RWPE1 (cell line): ENCODE results near the gene MRPS27.

ENCODE experiments used
- CTCF ChIA-PET: fragments of 350-600 bp; sonication (Branson Sonifier 250); formaldehyde crosslinking; extraction: SDS; loops from one replicate; lab custom pipeline; 2021; lab: Yijun Ruan, JAX
- POLR2A ChIA-PET: fragments of 400-600 bp; formaldehyde crosslinking; extraction: SDS; loops from one replicate; lab custom pipeline; 2020; ENCODE audit warnings: antibody characterized with exemption; ENCODE audit not compliant: low non-redundant PET; lab: Yijun Ruan, JAX
- DNase-seq: peaks from one replicate; pipeline ENCODE4 v3.0.0; 2012; ENCODE audit warnings: low spot score
- H3K27ac ChIP-seq: fragments of 450-650 bp; 2 replicates; pipeline ENCODE4 v1.5.1; 2017
- CTCF ChIP-seq: fragments of 450-650 bp; conservative IDR thresholded peaks from 2 replicates; pipeline ENCODE4 v1.5.1; 2017; ENCODE audit warnings: low read depth, mild to moderate bottlenecking

The MRPS27 gene

GRCh38 chr5:72223371-72223770, 96.7 kb downstream of the MRPS27 start:
- POLR2A ChIA-PET = no interaction called here
- H3K27ac ChIP-seq = no peak overlapping the region
- no peak for TF ChIP-seq CTCF
- CTCF ChIA-PET = interaction anchor here (1.2 kb wide), 1 partner anchor 10 kb away, joined by 3 read pairs; no protein-coding TSS in a partner anchor
- DNase-seq = no peak

GRCh38 chr5:72222521-72222920, 97.5 kb downstream of the MRPS27 start:
- ChIA-PET CTCF (interaction anchor here (1.2 kb wide), 1 partner anchor 11 kb away, joined by 3 read pairs; no protein-coding TSS in a partner anchor), POLR2A (no interaction called here)
- no peak overlapping the region for H3K27ac ChIP-seq
- no peak for DNase-seq
- no peak for TF ChIP-seq CTCF

GRCh38 chr5:72221541-72221940, 98.5 kb downstream of the MRPS27 start:
- CTCF ChIA-PET = interaction anchor here (0.6 to 0.8 kb wide), 2 partner anchors 12 to 87 kb away, joined by 3 to 4 read pairs; no protein-coding TSS in a partner anchor
- no peak for TF ChIP-seq CTCF
- H3K27ac ChIP-seq = no peak overlapping the region
- POLR2A ChIA-PET = no interaction called here
- no peak for DNase-seq

GRCh38 chr5:72221099-72221498, 98.9 kb downstream of the MRPS27 start:
- ChIA-PET POLR2A (no interaction called here), CTCF (interaction anchor here (0.8 kb wide), 1 partner anchor 11 kb away, joined by 4 read pairs; no protein-coding TSS in a partner anchor)
- TF ChIP-seq CTCF = no peak
- H3K27ac ChIP-seq = no peak overlapping the region
- no peak for DNase-seq

- ChIA-PET CTCF (interaction anchor here (0.6 kb wide), 2 partner anchors 10 to 582 kb away, joined by 3 to 5 read pairs; no protein-coding TSS in a partner anchor), POLR2A (no interaction called here)
- DNase-seq = no peak
- TF ChIP-seq CTCF = no peak
- no peak overlapping the region for H3K27ac ChIP-seq
Measured at GRCh38 chr5:72216756-72217155, 103.3 kb downstream of the MRPS27 start.

GRCh38 chr5:72214168-72214567, 105.9 kb downstream of the MRPS27 start:
- ChIA-PET POLR2A (no interaction called here), CTCF (interaction anchor here (1.3 kb wide), 1 partner anchor 94 kb away, joined by 3 read pairs; no protein-coding TSS in a partner anchor)
- no peak for TF ChIP-seq CTCF
- DNase-seq = no peak
- no peak overlapping the region for H3K27ac ChIP-seq
